DMS 273 (cell line): Measurements from ENCODE around the gene NUAK2.

Experiments used
- DNase-seq: peaks from one replicate; lab custom pipeline; 2025; ENCODE audit not compliant: unreplicated experiment; lab: John Stamatoyannopoulos, UW

Gene NUAK2

DNA sequence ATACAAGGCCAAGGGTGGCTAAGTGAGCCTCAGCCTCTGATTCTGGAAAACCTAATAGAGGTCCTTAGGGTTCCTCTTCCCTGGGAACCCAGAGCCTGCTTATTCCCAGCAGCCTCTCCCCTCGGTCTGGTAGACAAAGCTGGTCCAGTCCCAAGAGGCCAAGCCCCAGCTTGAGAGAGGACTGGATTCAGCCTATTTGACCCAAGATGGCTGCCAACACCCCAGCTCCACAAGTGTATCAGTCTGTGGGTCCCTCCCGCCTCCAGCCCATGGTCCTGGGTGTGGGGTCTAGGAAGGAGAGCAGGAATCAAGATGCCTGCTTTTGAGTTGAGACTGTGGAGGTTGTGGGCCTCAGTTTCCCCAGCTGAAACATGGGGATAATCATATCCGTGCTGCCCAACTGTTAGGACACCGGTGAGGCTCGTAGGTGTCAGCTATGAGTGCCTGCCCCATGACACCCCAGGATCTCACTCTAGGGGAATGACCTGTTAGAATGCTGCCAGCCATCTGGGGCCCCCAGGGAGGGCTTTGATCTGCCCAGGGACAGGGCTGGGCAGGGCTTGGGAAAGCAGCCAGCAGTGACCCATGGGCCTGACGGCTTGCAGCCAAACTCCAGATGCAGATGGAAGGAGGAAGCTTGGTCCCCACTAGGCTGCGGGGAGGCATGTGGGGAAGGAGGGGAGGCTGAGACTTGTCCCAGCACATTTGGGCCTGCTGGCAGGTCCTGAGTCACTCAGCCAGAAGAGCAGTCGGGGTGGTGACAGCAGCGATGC lies 45.4 kb downstream of the NUAK2 start:
- DNase-seq = no peak

GRCh38 chr1:205275133-205275532 lies 46.4 kb downstream of the NUAK2 start:
- no peak for DNase-seq

- no peak for DNase-seq
Observed at GRCh38 chr1:205274041-205274691, 47.4 kb downstream of the NUAK2 start.

- DNase-seq = peak; percentile 89
Observed at GRCh38 chr1:205273551-205273982, 48.0 kb downstream of the NUAK2 start.

- DNase-seq = no peak
Observed at GRCh38 chr1:205272536-205272935, 49.0 kb downstream of the NUAK2 start.

DNA sequence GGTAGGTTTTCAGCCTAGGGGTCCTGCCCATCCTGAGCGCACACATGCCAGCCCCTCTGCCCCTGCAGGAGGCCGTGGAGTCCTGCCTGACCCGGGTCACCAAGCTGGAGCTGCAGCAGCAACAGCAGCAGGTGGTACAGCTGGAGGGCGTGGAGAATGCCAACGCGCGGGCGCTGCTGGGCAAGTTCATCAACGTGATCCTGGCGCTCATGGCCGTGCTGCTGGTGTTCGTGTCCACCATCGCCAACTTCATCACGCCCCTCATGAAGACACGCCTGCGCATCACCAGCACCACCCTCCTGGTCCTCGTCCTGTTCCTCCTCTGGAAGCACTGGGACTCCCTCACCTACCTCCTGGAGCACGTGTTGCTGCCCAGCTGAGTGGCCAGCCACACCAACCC lies 49.8 kb downstream of the NUAK2 start:
- no peak for DNase-seq

DNA sequence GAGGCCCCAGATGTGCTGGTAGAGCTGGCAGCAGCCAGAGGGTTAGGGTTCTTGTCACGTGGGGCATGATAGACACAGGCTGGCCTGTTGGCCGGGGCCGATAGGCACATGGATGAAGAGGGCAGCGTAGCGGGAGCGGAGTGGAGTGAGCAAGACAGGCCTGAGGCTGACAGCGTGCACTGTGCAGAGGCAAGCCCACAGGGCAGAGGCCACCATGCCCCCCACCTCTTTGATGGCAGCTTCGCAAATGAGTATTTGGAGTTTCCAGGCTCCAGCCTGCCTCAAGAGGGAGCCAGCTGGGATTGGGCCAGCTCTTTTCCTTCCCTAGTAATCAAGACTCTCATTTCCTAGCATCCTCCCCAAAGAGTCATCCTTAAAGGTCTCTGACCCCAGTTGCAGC lies 50.3 kb downstream of the NUAK2 start:
- DNase-seq = peak; percentile 41

DNA sequence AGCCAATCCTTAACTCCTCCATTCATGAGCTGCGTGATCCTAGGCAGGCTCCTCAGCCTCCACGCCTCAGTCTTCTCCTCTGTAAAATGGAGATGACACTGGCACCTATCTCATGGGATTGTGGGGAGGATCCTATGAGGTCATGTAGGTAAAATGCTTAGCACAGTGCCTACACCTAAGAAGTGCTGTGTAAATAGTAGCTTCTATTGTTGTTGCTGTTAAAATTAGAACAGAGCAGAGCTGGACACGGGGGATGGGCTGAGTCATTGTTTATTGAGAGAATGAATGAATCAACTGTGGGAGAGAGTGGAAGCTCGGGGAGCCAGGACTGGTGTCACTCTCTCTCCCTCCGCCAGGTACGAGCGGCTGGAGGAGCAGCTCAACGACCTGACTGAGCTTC lies 50.8 kb downstream of the NUAK2 start:
- DNase-seq = no peak

GRCh38 chr1:205270271-205270670 lies 51.3 kb downstream of the NUAK2 start:
- DNase-seq = no peak

- DNase-seq = no peak
Observed at GRCh38 chr1:205269711-205270110, 51.8 kb downstream of the NUAK2 start.

GRCh38 chr1:205268846-205269680 lies 52.5 kb downstream of the NUAK2 start:
- no peak for DNase-seq

DNA sequence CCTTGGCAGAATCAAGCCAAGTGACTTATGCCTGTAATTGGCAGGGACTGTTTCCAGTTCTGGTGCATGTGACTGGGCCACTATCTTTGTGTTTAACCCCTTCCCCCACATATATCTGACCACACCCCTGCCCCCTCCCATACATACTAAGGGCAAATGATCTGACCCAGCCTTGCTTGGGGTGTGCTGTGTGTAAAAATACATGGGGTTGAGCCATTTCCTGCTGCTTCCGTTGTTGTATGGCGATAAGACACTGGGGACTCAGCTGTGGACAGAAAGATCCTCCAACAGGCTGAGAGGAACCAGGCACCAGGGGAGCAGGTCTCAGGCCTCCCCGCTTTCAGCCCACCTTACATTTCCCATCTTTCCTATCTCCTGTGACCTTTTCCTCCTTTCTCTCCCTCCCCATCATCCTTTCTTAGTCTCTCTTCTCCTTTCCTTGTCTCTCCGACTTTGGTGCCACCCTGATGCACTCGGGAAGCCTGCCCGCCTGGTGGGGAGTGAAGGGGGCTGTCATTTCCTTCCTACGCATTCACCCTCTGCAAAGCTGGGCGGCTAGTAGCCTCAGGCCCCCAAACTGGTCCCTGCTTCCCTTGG lies 54.1 kb downstream of the NUAK2 start:
- DNase-seq = no peak

DNA sequence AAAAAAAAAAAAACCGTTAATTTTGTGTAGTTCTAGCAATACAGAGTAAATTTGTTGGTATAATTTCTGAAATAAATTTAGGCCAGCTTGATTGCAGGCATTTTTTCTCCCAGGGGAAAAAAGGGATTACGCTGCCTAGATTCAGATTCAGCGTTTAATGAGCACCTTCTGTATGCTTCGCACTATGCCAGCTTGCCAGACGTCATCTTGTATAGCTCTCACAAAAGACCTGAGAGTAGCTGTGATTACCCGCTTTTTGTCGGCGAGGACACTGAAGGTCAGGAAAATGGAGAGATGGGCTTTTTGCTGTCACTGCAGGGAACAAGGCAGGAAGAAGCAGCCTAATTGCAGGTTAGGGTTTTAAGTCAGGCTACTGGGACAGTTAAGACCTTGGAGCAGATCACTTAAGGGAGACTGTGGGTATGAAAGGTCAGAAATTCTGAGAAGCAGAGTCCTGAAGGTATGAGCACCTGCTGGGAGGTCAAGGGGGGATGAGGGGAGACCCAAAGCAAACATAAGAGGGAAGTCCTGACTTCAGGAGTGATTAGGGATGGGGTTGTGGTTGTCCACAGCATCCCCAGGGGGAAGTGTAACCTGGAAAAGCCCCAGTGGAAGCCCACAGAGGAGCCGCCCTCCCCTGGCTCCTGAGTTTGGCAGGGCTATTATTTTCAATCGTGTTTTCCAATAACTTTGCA lies 54.8 kb downstream of the NUAK2 start:
- DNase-seq = no peak

GRCh38 chr1:205263580-205264190 lies 57.9 kb downstream of the NUAK2 start:
- DNase-seq = no peak

DNA sequence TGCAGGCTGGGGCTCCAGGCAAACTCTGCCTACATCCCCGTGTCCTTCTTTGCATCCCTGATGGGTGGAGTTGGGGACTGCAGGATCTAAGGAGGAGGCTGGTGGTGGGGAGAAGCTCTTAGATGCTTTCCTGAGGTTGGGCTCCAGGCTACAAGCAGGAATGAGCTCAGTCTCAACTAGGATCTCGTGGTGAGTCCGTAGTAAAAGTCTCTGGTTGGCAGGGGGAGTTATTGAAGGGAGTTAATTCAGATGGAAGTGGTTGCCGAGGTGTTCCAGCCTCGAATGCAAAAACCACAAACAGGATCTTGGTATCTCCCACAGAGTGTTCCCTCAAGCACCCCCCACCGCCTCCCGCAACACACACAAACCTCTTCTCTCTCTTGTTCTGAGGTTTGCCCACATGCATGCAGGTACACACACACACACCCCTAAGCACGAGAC lies 58.8 kb downstream of the NUAK2 start:
- no peak for DNase-seq

- DNase-seq = no peak
Observed at GRCh38 chr1:205261946-205262691, 59.4 kb downstream of the NUAK2 start.

DNA sequence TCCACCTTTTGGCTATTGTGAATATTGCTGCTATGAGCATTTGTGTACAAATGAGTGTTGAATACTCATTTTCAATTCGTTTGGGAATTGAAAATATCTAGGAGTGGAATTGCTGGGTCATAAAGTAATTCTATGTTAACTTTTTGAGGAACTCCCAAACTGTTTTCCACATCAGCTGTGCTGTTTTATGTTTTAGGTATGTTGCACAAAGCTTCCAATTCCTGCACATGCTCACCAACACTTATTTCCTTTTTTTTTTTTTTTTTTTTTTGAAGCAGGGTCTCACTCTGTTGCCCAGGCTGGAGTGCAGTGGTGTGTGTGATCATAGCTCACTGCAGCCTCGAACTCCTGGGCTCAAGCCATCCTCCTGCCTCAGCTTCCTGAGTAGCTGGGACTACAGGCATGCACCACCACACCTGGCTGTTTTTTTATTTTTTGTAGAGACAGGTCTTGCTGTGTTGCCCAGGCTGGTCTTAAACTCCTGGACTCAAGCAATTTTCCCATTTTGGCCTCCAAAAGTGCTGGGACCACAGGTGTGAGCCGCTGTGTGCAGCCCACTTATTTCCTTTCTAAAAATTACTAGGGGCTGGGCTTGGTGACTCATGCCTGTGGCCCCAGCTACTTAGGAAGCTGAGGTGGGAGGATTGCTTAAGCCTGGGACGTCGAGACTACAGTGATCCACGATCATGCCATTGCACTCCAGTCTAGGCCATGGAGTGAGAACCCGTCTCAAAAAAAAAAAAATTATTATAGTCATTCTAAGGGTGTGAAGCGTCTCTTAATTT lies 60.4 kb downstream of the NUAK2 start:
- no peak for DNase-seq

DNA sequence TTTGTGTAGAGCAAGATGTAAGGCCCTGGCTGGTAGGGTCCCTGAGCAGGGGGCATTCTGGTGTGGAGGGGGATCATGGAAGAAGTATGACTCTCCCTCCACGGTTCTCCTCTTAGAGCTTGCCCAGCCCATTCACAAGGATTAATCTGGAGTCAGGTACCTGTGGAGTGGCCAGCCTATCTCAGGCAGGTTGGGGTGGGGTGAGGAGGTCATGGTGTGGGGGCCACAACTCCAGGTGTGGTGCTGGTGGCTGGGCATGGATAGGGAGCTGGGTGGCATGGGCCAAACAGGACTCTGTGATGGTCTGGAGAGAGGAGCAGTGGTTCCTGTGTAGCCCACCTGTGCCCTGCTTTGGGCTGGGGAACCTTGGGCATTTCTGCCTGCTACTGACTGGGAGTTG lies 61.5 kb downstream of the NUAK2 start:
- no peak for DNase-seq

DNA sequence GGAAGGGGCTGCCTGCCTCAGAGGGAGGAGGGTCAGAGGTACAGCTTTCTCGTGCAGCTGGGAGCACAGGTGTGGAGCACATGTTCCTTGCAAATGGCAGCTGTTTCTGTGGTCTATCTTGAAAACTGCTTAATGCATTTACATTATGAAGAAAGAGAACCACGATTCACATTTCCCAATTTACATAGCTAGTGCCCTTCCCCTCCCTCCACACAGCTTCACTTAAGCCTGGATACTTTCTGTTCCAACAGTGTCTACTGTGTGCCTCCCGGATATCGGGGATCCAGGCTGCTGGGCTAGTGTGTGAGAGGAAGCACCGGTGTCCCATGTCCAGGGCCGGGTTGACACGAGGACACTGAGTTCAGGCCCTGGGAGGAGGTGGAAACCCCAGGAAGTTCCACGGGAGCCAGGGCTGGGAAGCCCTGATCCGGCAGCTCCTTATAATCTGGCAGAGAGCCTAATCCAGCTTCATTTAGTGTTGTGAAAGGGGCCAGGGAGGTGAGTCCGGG lies 62.2 kb downstream of the NUAK2 start:
- peak; percentile 65 for DNase-seq
